ENCODE results near the gene FAM177A1.

The FAM177A1 gene

GRCh38 chr14:35121887-35122695 is 76.0 kb downstream of the FAM177A1 start, which contains the start of the genes PPP2R3C and PRORP:
TSS of gene PPP2R3C (minus strand) at chr14:35121990. CDS start at chr14:35121959, 31 bp downstream.
TSS of gene PRORP (plus strand) at chr14:35122552. CDS start at chr14:35123246, 694 bp downstream.
- H3K36me3 ChIP-seq (ENCODE audit: control insufficient read depth in 5 of 5, insufficient read depth in 5 of 5, low read length in 5 of 5), result peaks cover 0 to 2% (median 0%) of the 10 kb centered on the region in 5 donors
- H3K9ac ChIP-seq (ENCODE audit: low read length in 5 of 5), result peak within 1 kb of the TSS; percentile 97 to 100 (median 99)
- peak within 1 kb of the TSS; percentile 98 for H3K27ac ChIP-seq (ENCODE audit: low read depth, low read length)
- peak within 1 kb of the TSS; percentile 89 to 100 (median 97) for H3K4me3 ChIP-seq (ENCODE audit: low read depth in 1 of 5, low read length in 5 of 5)
- H3K27me3 ChIP-seq (ENCODE audit: control insufficient read depth in 5 of 5, insufficient read depth in 4 of 5, low read length in 5 of 5), result no peaks in the 10 kb centered on the region
- peaks cover 1 to 23% (median 20%) of the 10 kb centered on the region in 5 donors for H3K4me1 ChIP-seq (ENCODE audit: control insufficient read depth in 5 of 5, insufficient read depth in 5 of 5, low read length in 5 of 5)
- H3K9me3 ChIP-seq (ENCODE audit: control insufficient read depth in 5 of 5, low read length in 5 of 5), result no peaks in the 10 kb centered on the region

GRCh38 chr14:35122696-35123387 is 76.8 kb downstream of the FAM177A1 start:
- peak overlapping the region; percentile 89 to 100 (median 97) for H3K4me3 ChIP-seq (ENCODE audit: low read depth in 1 of 5, low read length in 5 of 5)
- H3K27ac ChIP-seq (ENCODE audit: low read depth, low read length), result peak overlapping the region; percentile 98
- peaks cover 0 to 8% (median 0%) of the 10 kb centered on the region in 5 donors for H3K36me3 ChIP-seq (ENCODE audit: control insufficient read depth in 5 of 5, insufficient read depth in 5 of 5, low read length in 5 of 5)
- no peaks in the 10 kb centered on the region for H3K27me3 ChIP-seq (ENCODE audit: control insufficient read depth in 5 of 5, insufficient read depth in 4 of 5, low read length in 5 of 5)
- peaks cover 1 to 23% (median 20%) of the 10 kb centered on the region in 5 donors for H3K4me1 ChIP-seq (ENCODE audit: control insufficient read depth in 5 of 5, insufficient read depth in 5 of 5, low read length in 5 of 5)
- peak overlapping the region; percentile 97 to 100 (median 99) for H3K9ac ChIP-seq (ENCODE audit: low read length in 5 of 5)
- H3K9me3 ChIP-seq (ENCODE audit: control insufficient read depth in 5 of 5, low read length in 5 of 5), result no peaks in the 10 kb centered on the region

GRCh38 chr14:35123388-35123703 is 77.3 kb downstream of the FAM177A1 start:
- Histone ChIP-seq H3K36me3 (ENCODE audit: control insufficient read depth in 5 of 5, insufficient read depth in 5 of 5, low read length in 5 of 5) (peaks cover 0 to 10% (median 0%) of the 10 kb centered on the region in 5 donors), H3K4me3 (ENCODE audit: low read depth in 1 of 5, low read length in 5 of 5) (peak overlapping the region; percentile 89 to 100 (median 97)), H3K4me1 (ENCODE audit: control insufficient read depth in 5 of 5, insufficient read depth in 5 of 5, low read length in 5 of 5) (peaks cover 1 to 23% (median 20%) of the 10 kb centered on the region in 5 donors), H3K27me3 (ENCODE audit: control insufficient read depth in 5 of 5, insufficient read depth in 4 of 5, low read length in 5 of 5) (no peaks in the 10 kb centered on the region), H3K27ac (ENCODE audit: low read depth, low read length) (peak overlapping the region; percentile 98), H3K9me3 (ENCODE audit: control insufficient read depth in 5 of 5, low read length in 5 of 5) (no peaks in the 10 kb centered on the region), H3K9ac (ENCODE audit: low read length in 5 of 5) (peak overlapping the region in 4 of 5 donors; percentile 97 to 99 (median 98))

- Histone ChIP-seq H3K36me3 (ENCODE audit: control insufficient read depth in 5 of 5, insufficient read depth in 5 of 5, low read length in 5 of 5) (peaks cover 0 to 10% (median 0%) of the 10 kb centered on the region in 5 donors), H3K9me3 (ENCODE audit: control insufficient read depth in 5 of 5, low read length in 5 of 5) (no peaks in the 10 kb centered on the region), H3K4me3 (ENCODE audit: low read depth in 1 of 5, low read length in 5 of 5) (no peak overlapping the region), H3K27ac (ENCODE audit: low read depth, low read length) (no peak overlapping the region), H3K4me1 (ENCODE audit: control insufficient read depth in 5 of 5, insufficient read depth in 5 of 5, low read length in 5 of 5) (peaks cover 1 to 23% (median 20%) of the 10 kb centered on the region in 5 donors), H3K9ac (ENCODE audit: low read length in 5 of 5) (peak overlapping the region in 2 of 5 donors; percentile 6 to 99), H3K27me3 (ENCODE audit: control insufficient read depth in 5 of 5, insufficient read depth in 4 of 5, low read length in 5 of 5) (no peaks in the 10 kb centered on the region)
Measured at GRCh38 chr14:35124127-35124526, 78.1 kb downstream of the FAM177A1 start.
